ENCODE data around the gene GKN2. TPM values are rescaled to one million over a fixed set of nuclear protein-coding genes. Genes with fewer than 3 reads are reported as not detected.

Gene GKN2
- total RNA-seq, 1 experiment from 2014 or later = not detected

- no peak for TF ChIP-seq CTCF (IDR thresholded peaks at IDR 0.05)
- no peak for ATAC-seq
- ChIA-PET POLR2A (no interaction called here), CTCF (interaction anchor here (1.2 kb wide), 1 partner anchor 11 kb away, joined by 4 read pairs; no protein-coding TSS in a partner anchor)
- intact Hi-C loops (cut with micrococcal nuclease; ENCODE audit: unreplicated experiment) (no loop called here), in situ Hi-C loops (cut with HindIII; ENCODE audit: low pct_unique_long_range_greater_than_20kb, low sequenced_read_pairs) (no loop called here)
- Histone ChIP-seq H3K36me3 (ENCODE audit: control insufficient read depth, insufficient read depth, low read length) (no peaks in the 10 kb centered on the region), H3K27ac (ENCODE audit: low read length) (no peak overlapping the region), H3K27me3 (ENCODE audit: control insufficient read depth, insufficient read depth, low read length) (no peaks in the 10 kb centered on the region), H3K9me3 (ENCODE audit: control insufficient read depth, insufficient read depth, low read depth, low read length) (no peaks in the 10 kb centered on the region), H3K4me3 (ENCODE audit: low read depth in 2 of 2, low read length in 2 of 2) (no peak overlapping the region), H3K4me1 (ENCODE audit: control insufficient read depth, insufficient read depth, low read length) (peaks cover 4% of the 10 kb centered on the region; the same call in 1 of the 2 replicates)
- no peak for DNase-seq (ENCODE audit: low read depth, low spot score)
- BruUV-seq (replicated peaks) = no TSS peak
These were observed 20.3 kb downstream of the GKN2 start for GRCh38 chr2:68932402-68932801.

GRCh38 chr2:68931799-68932198 lies 20.9 kb downstream of the GKN2 start:
- Histone ChIP-seq H3K27me3 (ENCODE audit: control insufficient read depth, insufficient read depth, low read length) (no peaks in the 10 kb centered on the region), H3K4me1 (ENCODE audit: control insufficient read depth, insufficient read depth, low read length) (peaks cover 4% of the 10 kb centered on the region; the same call in 1 of the 2 replicates), H3K27ac (ENCODE audit: low read length) (no peak overlapping the region), H3K9me3 (ENCODE audit: control insufficient read depth, insufficient read depth, low read depth, low read length) (no peaks in the 10 kb centered on the region), H3K4me3 (ENCODE audit: low read depth in 2 of 2, low read length in 2 of 2) (no peak overlapping the region), H3K36me3 (ENCODE audit: control insufficient read depth, insufficient read depth, low read length) (no peaks in the 10 kb centered on the region)
- TF ChIP-seq TCF7L2 (IDR thresholded peaks at IDR 0.05; ENCODE audit: low read depth, low read length) = no peak
- TF ChIP-seq REST (IDR thresholded peaks at IDR 0.05; ENCODE audit: insufficient read depth in 1 of 2, low read depth in 2 of 2, low read length in 1 of 2) = no peak
- TF ChIP-seq POLR2AphosphoS5 (IDR thresholded peaks at IDR 0.05; ENCODE audit: low read depth, low read length) = no peak
- no peak for TF ChIP-seq SIN3A (IDR thresholded peaks at IDR 0.05; ENCODE audit: borderline replicate concordance, insufficient read depth, low read depth, low read length)
- no peak for TF ChIP-seq CTCF (IDR thresholded peaks at IDR 0.05)
- CTCF ChIA-PET = interaction anchor here (1.2 kb wide), 1 partner anchor 12 kb away, joined by 4 read pairs; no protein-coding TSS in a partner anchor
- BruUV-seq (replicated peaks) = no TSS peak
- POLR2A ChIA-PET = no interaction called here
- in situ Hi-C loops (cut with HindIII; ENCODE audit: low pct_unique_long_range_greater_than_20kb, low sequenced_read_pairs) = no loop called here
- no peak for ATAC-seq
- intact Hi-C loops (cut with micrococcal nuclease; ENCODE audit: unreplicated experiment) = no loop called here
- no peak for DNase-seq (ENCODE audit: low read depth, low spot score)
